ENCODE measurements around the gene RNGTT.

DNA sequence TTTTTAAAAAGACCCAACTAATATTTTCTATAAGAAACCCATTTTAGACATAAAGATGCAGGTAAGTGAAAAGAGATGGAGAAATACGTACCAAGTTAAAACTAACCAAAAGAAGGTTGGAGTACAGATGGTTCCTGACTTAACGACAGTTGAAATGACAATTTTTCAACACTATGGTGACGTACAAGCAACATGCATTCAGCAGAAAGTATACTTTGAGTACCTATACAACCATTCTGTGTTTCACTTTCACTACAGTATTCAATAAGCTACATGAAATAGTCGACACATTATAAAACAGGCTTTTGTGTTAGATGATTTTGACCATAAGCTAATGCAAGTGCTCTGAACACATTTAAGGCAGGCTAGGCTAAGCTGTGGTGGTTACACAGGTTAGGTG is 228.9 kb downstream of the RNGTT start:
- TF ChIP-seq, protein P1, sequence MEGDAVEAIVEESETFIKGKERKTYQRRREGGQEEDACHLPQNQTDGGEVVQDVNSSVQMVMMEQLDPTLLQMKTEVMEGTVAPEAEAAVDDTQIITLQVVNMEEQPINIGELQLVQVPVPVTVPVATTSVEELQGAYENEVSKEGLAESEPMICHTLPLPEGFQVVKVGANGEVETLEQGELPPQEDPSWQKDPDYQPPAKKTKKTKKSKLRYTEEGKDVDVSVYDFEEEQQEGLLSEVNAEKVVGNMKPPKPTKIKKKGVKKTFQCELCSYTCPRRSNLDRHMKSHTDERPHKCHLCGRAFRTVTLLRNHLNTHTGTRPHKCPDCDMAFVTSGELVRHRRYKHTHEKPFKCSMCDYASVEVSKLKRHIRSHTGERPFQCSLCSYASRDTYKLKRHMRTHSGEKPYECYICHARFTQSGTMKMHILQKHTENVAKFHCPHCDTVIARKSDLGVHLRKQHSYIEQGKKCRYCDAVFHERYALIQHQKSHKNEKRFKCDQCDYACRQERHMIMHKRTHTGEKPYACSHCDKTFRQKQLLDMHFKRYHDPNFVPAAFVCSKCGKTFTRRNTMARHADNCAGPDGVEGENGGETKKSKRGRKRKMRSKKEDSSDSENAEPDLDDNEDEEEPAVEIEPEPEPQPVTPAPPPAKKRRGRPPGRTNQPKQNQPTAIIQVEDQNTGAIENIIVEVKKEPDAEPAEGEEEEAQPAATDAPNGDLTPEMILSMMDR (conservative IDR thresholded peaks at IDR 0.05 in 1 of 2, IDR thresholded peaks at IDR 0.05 in 1 of 2; ENCODE audit: extremely low read depth in 1 of 2, insufficient read depth in 1 of 2, low read depth in 1 of 2, low read length in 2 of 2): no peak
- no peak for TF ChIP-seq EZH2 (IDR thresholded peaks at IDR 0.05; ENCODE audit: borderline replicate concordance, low read length)

Measured in mammary epithelial cell (primary cell).